ENCODE measurements around the gene AACS. TPM values are rescaled to one million over a fixed set of nuclear protein-coding genes. Genes with fewer than 3 reads are reported as not detected.
"Not testable (repeated sequence)": the region's sequence is repeated elsewhere in the genome, so short reads cannot be mapped to it uniquely, and the experiment has no call there.

AACS gene
- total RNA-seq, 1 experiment from 2014 or later, result 20.1 TPM

DNA sequence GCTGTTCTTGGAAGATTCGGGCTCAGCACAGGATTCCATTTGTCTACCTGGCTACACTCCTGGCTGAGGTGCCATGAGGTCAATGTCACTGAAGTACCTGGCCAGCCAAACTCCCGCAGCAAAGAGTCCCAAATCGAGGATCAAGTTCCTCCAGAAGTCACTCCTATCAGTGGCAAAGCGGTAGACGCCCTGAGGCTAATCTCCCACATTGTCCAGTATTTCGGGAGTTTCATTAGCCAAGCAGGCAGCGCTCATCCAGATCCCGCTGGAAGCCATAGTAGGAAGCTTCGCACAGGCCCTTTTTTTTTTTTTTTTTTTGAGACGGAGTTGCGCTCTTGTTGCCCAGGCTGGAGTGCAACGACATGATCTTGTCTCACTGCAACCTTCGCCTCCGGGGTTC is 8.9 kb upstream of the AACS start:
- POLR2A ChIA-PET (ENCODE audit: low non-redundant PET), result no interaction called here
- no peaks in the 10 kb centered on the region for H3K27me3 ChIP-seq (replicated peaks; ENCODE audit: insufficient read depth, low read depth, low read length, poor library complexity)
- no TSS peak for BruUV-seq (replicated peaks)

DNA sequence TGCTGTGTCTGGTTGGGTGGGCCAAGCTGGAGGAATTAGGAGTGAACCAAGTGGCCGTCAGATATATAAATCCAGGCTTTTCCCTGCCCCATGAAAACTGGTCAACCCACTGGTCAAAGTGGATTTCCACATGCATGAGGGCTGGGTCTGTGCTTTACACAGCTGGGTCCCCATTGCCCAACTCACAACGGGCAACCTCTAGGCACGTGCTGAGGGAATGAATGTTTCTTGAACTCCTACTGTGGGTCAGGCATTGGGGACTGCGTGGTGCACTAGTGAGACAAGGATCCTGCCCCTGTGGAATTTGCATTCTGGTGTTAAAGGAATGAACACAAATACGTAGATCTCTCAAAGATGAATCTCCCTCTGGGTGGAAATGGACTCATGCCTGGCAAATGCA is 7.5 kb upstream of the AACS start:
- Histone ChIP-seq H3K36me3 (ENCODE audit: insufficient read depth, low read length, poor library complexity, severe bottlenecking) (no peaks in the 10 kb centered on the region), H3K4me3 (ENCODE audit: low read depth, low read length, poor library complexity, severe bottlenecking) (no peak overlapping the region), H3K27ac (ENCODE audit: low read depth, low read length, poor library complexity, severe bottlenecking) (no peak overlapping the region), H3K9me3 (ENCODE audit: low read depth, low read length, poor library complexity, severe bottlenecking) (no peaks in the 10 kb centered on the region), H3K27me3 (replicated peaks; ENCODE audit: insufficient read depth, low read depth, low read length, poor library complexity) (no peaks in the 10 kb centered on the region), H3K4me1 (ENCODE audit: insufficient read depth, low read length, poor library complexity, severe bottlenecking) (no peaks in the 10 kb centered on the region)
- BruUV-seq (replicated peaks), result no TSS peak
- no peak for TF ChIP-seq EZH2 (IDR thresholded peaks at IDR 0.05; ENCODE audit: borderline replicate concordance, low read depth, low read length, poor library complexity, severe bottlenecking)
- TF ChIP-seq, protein P1, sequence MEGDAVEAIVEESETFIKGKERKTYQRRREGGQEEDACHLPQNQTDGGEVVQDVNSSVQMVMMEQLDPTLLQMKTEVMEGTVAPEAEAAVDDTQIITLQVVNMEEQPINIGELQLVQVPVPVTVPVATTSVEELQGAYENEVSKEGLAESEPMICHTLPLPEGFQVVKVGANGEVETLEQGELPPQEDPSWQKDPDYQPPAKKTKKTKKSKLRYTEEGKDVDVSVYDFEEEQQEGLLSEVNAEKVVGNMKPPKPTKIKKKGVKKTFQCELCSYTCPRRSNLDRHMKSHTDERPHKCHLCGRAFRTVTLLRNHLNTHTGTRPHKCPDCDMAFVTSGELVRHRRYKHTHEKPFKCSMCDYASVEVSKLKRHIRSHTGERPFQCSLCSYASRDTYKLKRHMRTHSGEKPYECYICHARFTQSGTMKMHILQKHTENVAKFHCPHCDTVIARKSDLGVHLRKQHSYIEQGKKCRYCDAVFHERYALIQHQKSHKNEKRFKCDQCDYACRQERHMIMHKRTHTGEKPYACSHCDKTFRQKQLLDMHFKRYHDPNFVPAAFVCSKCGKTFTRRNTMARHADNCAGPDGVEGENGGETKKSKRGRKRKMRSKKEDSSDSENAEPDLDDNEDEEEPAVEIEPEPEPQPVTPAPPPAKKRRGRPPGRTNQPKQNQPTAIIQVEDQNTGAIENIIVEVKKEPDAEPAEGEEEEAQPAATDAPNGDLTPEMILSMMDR (conservative IDR thresholded peaks at IDR 0.05; ENCODE audit: low read depth, low read length), result no peak
- DNase-seq (ENCODE audit: low spot score), result no peak
- intact Hi-C loops (cut with micrococcal nuclease; ENCODE audit: unreplicated experiment), result no loop called here
- CTCF ChIA-PET, result no interaction called here
- POLR2A ChIA-PET (ENCODE audit: low non-redundant PET), result interaction anchor here (0.6 kb wide), 1 partner anchor 75 kb away, joined by 4 read pairs; no protein-coding TSS in a partner anchor

More for the DNA sequence above, 8.9 kb upstream of the AACS start:
- H3K36me3 ChIP-seq (ENCODE audit: insufficient read depth, low read length, poor library complexity, severe bottlenecking), result no peaks in the 10 kb centered on the region
- CTCF ChIA-PET, result no interaction called here
- intact Hi-C loops (cut with micrococcal nuclease; ENCODE audit: unreplicated experiment), result no loop called here
- H3K9me3 ChIP-seq (ENCODE audit: low read depth, low read length, poor library complexity, severe bottlenecking), result no peaks in the 10 kb centered on the region
- H3K27ac ChIP-seq (ENCODE audit: low read depth, low read length, poor library complexity, severe bottlenecking), result no peak overlapping the region
- TF ChIP-seq, protein P1 (conservative IDR thresholded peaks at IDR 0.05; ENCODE audit: low read depth, low read length), result no peak
- no peak for TF ChIP-seq EZH2 (IDR thresholded peaks at IDR 0.05; ENCODE audit: borderline replicate concordance, low read depth, low read length, poor library complexity, severe bottlenecking)
- no peak overlapping the region for H3K4me3 ChIP-seq (ENCODE audit: low read depth, low read length, poor library complexity, severe bottlenecking)
- DNase-seq (ENCODE audit: low spot score), result no peak
- H3K4me1 ChIP-seq (ENCODE audit: insufficient read depth, low read length, poor library complexity, severe bottlenecking), result no peaks in the 10 kb centered on the region

DNA sequence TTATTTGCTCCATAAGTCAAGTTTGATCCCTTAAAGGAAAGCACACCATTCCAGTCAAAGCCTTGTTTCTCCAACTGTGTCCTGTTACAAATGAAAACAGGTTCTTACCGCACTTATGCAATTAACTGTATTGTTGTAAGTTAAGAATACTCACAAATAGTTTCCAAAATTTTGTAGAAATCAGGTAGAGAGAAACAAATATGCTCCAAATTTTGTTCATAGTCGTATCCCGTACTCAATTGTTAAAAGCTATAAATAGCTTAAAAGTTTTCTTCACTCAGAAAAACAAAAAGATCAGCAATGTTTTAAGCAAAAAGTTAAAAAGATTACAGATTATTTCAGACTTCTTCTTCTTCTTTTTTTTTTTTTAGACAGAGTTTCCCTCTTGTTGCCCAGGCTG is 4.0 kb upstream of the AACS start:
- POLR2A ChIA-PET (ENCODE audit: low non-redundant PET), result no interaction called here
- CTCF ChIA-PET, result no interaction called here

DNA sequence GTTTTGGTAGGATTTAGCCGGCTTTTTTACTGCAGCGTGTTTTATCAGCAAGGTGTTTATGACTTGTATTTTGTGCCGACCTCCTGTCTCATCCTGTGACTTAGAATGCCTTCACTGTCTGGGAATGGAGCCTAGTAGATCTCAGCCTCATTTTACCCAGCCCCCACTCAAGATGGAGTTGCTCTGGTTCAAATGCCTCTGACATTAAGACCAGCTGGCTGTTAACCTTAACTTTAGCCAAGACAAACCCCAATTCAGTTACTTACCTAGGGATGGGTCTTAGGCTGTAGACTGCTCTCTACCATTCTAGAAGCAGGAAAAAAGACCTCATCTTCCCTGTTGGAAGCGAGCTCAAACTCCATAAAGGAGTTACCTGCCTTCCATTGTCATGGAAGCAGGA is 1.7 kb upstream of the AACS start:
- POLR2A ChIA-PET (ENCODE audit: low non-redundant PET); CTCF ChIA-PET: not testable (repeated sequence)

More for the DNA sequence above, 4.0 kb upstream of the AACS start:
- H3K36me3 ChIP-seq (ENCODE audit: insufficient read depth, low read length, poor library complexity, severe bottlenecking), result no peaks in the 10 kb centered on the region
- H3K4me3 ChIP-seq (ENCODE audit: low read depth, low read length, poor library complexity, severe bottlenecking), result no peak overlapping the region
- BruUV-seq (replicated peaks), result no TSS peak
- TF ChIP-seq EZH2 (IDR thresholded peaks at IDR 0.05; ENCODE audit: borderline replicate concordance, low read depth, low read length, poor library complexity, severe bottlenecking), result no peak
- TF ChIP-seq, protein P1 (conservative IDR thresholded peaks at IDR 0.05; ENCODE audit: low read depth, low read length), result no peak
- intact Hi-C loops (cut with micrococcal nuclease; ENCODE audit: unreplicated experiment), result no loop called here
- DNase-seq (ENCODE audit: low spot score), result no peak
- no peaks in the 10 kb centered on the region for H3K27me3 ChIP-seq (replicated peaks; ENCODE audit: insufficient read depth, low read depth, low read length, poor library complexity)
- H3K4me1 ChIP-seq (ENCODE audit: insufficient read depth, low read length, poor library complexity, severe bottlenecking), result no peaks in the 10 kb centered on the region
- no peak overlapping the region for H3K27ac ChIP-seq (ENCODE audit: low read depth, low read length, poor library complexity, severe bottlenecking)
- no peaks in the 10 kb centered on the region for H3K9me3 ChIP-seq (ENCODE audit: low read depth, low read length, poor library complexity, severe bottlenecking)

More for the DNA sequence above, 1.7 kb upstream of the AACS start:
- intact Hi-C loops (cut with micrococcal nuclease; ENCODE audit: unreplicated experiment); H3K36me3 ChIP-seq (ENCODE audit: insufficient read depth, low read length, poor library complexity, severe bottlenecking); H3K27ac ChIP-seq (ENCODE audit: low read depth, low read length, poor library complexity, severe bottlenecking); H3K4me1 ChIP-seq (ENCODE audit: insufficient read depth, low read length, poor library complexity, severe bottlenecking); BruUV-seq (replicated peaks); H3K27me3 ChIP-seq (replicated peaks; ENCODE audit: insufficient read depth, low read depth, low read length, poor library complexity); H3K9me3 ChIP-seq (ENCODE audit: low read depth, low read length, poor library complexity, severe bottlenecking); H3K4me3 ChIP-seq (ENCODE audit: low read depth, low read length, poor library complexity, severe bottlenecking); DNase-seq (ENCODE audit: low spot score): not testable (repeated sequence)
